ENCODE data around the gene ERC2.

Gene ERC2

GRCh38 chr3:55491296-55491816, 976.9 kb downstream of the ERC2 start:
- in situ Hi-C loops (cut with HindIII; ENCODE audit: low sequenced_read_pairs): loop anchor here (25.0 kb wide), 4 partner anchors 529 to 1054 kb away; no protein-coding TSS in a partner anchor
- TF ChIP-seq, protein P1, sequence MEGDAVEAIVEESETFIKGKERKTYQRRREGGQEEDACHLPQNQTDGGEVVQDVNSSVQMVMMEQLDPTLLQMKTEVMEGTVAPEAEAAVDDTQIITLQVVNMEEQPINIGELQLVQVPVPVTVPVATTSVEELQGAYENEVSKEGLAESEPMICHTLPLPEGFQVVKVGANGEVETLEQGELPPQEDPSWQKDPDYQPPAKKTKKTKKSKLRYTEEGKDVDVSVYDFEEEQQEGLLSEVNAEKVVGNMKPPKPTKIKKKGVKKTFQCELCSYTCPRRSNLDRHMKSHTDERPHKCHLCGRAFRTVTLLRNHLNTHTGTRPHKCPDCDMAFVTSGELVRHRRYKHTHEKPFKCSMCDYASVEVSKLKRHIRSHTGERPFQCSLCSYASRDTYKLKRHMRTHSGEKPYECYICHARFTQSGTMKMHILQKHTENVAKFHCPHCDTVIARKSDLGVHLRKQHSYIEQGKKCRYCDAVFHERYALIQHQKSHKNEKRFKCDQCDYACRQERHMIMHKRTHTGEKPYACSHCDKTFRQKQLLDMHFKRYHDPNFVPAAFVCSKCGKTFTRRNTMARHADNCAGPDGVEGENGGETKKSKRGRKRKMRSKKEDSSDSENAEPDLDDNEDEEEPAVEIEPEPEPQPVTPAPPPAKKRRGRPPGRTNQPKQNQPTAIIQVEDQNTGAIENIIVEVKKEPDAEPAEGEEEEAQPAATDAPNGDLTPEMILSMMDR (IDR thresholded peaks at IDR 0.05; ENCODE audit: low read depth, low read length, missing control alignments): no peak

DNA sequence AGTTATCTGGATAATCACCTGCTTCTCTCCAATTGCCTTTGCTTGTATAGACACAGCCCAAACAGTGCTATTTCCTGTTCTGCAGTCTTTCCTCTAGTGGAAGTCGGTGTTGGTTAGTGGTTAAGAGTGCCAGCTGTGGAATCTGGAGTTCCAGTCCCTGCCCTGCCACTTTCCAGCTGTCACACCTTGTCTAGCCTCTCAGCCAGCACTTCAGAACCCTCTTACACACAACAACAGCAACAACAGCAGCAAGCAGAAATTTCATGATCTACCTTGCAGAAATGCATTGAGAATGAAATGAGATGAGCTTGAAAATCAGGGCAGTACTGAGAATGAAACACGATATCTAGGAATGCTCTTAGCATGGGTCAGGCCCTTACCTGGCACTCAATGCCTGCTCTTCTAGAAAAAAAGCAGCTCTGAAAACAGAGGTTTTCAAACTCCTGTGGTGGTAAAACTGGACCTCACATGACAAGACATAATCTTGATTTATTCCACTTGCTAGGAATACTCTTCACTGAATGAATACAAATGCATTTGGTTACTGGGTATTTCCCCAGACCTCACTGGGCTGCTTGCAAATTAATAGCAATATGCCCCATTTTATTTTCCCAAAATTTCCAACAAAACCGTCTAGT, 977.9 kb downstream of the ERC2 start:
- DNase-seq (ENCODE audit: low read depth): no peak
- no peak overlapping the region for H3K4me3 ChIP-seq (ENCODE audit: low read depth, low read length)
- TF ChIP-seq, protein P1 (IDR thresholded peaks at IDR 0.05; ENCODE audit: low read depth, low read length, missing control alignments): no peak
- in situ Hi-C loops (cut with HindIII; ENCODE audit: low sequenced_read_pairs): loop anchor here (25.0 kb wide), 4 partner anchors 528 to 1053 kb away; no protein-coding TSS in a partner anchor

More at GRCh38 chr3:55491296-55491816, 976.9 kb downstream of the ERC2 start:
- peak; percentile 87 for DNase-seq (ENCODE audit: low read depth)
- H3K4me3 ChIP-seq (ENCODE audit: low read depth, low read length): no peak overlapping the region

DNA sequence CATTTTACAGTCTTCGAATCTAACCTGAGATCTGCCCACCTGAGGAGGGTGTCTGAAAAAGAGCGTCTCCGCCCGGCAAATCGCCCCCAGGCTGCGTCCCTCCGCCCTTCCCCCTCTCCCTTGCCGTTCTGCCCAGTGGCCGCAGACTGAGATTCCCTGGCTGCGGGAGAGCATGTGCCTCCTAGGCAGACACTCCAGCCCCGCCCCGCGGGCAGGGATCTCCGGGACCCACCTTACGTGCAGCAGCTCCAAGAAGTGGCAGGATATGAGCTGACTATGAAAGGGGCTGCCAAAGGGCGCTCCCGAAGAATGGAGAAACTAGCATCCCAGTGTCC, 978.5 kb downstream of the ERC2 start:
- H3K4me3 ChIP-seq (ENCODE audit: low read depth, low read length): peak overlapping the region; percentile 83

GRCh38 chr3:55488398-55489055, 979.7 kb downstream of the ERC2 start:
- TF ChIP-seq, protein P1 (IDR thresholded peaks at IDR 0.05; ENCODE audit: low read depth, low read length, missing control alignments): no peak
- H3K4me3 ChIP-seq (ENCODE audit: low read depth, low read length): peak overlapping the region; percentile 83

More for the DNA sequence above, 978.5 kb downstream of the ERC2 start:
- in situ Hi-C loops (cut with HindIII; ENCODE audit: low sequenced_read_pairs): loop anchor here (5.0 to 25.0 kb wide), 5 partner anchors 228 to 1052 kb away; no protein-coding TSS in a partner anchor
- DNase-seq (ENCODE audit: low read depth): no peak
- TF ChIP-seq, protein P1 (IDR thresholded peaks at IDR 0.05; ENCODE audit: low read depth, low read length, missing control alignments): no peak

DNA sequence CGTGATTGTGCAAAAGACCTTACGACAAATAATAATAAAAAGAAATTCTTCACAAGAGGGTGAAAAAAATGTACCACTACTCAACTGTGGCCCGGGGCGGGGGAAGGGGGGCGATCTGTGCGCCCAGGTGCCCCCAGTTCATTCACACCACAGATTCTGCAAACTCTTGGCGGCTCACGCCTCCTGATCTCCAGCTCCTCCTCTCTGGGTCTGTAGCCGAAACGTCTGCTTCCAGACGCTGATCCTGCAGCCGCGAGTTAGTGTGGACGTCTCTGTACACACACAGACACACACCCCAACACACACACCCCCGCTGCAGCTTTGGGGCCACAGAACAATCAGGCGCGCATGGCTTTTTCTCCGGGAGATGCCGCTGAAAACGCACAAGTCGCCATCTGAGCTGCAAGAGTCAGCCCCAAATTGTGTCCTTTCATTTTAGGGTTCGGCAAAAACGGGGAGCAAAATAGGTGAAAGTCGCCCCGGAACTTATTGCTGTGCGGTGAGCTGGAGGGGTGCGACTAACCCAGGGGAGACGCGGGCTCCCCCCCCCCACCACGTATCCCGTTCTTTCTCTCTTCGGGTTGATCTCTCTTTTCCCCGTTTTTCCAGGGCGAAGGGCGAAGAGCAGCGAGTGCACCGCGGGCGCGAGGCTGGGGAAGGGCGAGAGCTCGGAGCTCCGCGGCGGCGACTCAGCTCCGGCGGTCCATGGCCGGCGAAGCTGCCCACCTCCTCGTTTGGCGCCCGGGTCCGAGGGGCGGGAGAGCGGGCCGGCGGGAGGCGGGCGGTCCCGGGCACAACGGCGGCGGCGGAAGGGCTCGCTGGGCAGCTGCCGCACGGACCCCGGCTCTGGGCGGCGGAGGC, 980.7 kb downstream of the ERC2 start:
- TF ChIP-seq, protein P1 (IDR thresholded peaks at IDR 0.05; ENCODE audit: low read depth, low read length, missing control alignments): no peak
- H3K4me3 ChIP-seq (ENCODE audit: low read depth, low read length): peak overlapping the region; percentile 83
- no peak for DNase-seq (ENCODE audit: low read depth)
- in situ Hi-C loops (cut with HindIII; ENCODE audit: low sequenced_read_pairs): loop anchor here (5.0 to 25.0 kb wide), 5 partner anchors 230 to 1050 kb away; no protein-coding TSS in a partner anchor

More at GRCh38 chr3:55488398-55489055, 979.7 kb downstream of the ERC2 start:
- in situ Hi-C loops (cut with HindIII; ENCODE audit: low sequenced_read_pairs): loop anchor here (5.0 to 25.0 kb wide), 5 partner anchors 229 to 1051 kb away; no protein-coding TSS in a partner anchor
- DNase-seq (ENCODE audit: low read depth): peak; percentile 77

Data from astrocyte of the cerebellum (primary cell).